IPS-NIHi7 (cell line): Measurements from ENCODE around the gene GPR132.
A peak's percentile ranks its signal among the peaks of the same experiment; 100 is the strongest.

Experiments
- DNase-seq: peaks from one replicate; pipeline ENCODE4 v3.0.0; 2012; ENCODE audit warnings: mixed read lengths; ENCODE audit errors: extremely low spot score

GPR132 gene

GRCh38 chr14:105021656-105022275, 43.5 kb downstream of the GPR132 start:
- peak; percentile 61 for DNase-seq

DNA sequence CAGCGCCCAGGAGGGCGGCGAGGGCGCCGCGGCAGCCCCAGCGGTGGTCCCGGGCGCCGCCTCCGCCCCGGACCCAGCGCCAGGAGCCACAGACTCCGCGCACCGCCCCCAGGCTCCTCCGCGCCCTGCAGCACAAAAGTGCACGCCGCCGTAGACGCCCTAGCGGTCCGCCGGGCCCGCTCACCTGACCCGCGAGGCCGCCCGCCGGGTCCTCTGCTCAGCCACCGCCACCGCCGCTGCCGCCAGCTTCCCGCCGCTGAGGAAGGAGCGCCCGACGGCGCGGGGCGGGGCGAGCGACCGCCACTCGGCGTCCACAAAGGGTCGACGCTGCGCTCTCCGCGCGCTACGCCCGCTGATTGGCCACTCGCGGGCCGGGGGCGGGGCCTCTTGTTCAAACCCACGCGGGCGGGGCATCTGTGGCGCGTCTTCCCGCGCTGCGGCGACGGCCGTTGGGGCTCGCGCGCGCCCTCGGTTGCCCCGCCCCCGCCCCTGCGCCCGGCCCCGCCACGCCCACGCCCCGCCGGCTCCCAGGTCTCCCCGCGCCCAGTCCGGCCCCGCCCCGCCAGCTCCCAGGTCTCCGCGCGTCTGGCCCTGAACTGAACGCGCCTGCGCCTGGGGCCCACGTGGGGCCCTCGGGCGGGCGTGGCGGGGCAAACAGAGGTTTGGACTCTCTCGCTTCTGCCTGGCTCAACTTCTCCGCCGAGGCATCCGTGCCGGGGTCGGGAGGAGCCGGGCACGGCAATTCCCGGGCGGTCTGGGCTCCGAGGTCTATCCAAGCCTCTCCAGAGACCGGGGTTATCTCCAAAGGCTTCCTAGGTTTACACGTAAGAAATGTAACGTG, 44.2 kb downstream of the GPR132 start, which contains the start of gene CDCA4:
Gene CDCA4, minus strand, starts transcription at position 269 of the 841 bp plus-strand sequence. CDS start 9,154 bp downstream, outside the sequence.
- DNase-seq, result peak; percentile 99

DNA sequence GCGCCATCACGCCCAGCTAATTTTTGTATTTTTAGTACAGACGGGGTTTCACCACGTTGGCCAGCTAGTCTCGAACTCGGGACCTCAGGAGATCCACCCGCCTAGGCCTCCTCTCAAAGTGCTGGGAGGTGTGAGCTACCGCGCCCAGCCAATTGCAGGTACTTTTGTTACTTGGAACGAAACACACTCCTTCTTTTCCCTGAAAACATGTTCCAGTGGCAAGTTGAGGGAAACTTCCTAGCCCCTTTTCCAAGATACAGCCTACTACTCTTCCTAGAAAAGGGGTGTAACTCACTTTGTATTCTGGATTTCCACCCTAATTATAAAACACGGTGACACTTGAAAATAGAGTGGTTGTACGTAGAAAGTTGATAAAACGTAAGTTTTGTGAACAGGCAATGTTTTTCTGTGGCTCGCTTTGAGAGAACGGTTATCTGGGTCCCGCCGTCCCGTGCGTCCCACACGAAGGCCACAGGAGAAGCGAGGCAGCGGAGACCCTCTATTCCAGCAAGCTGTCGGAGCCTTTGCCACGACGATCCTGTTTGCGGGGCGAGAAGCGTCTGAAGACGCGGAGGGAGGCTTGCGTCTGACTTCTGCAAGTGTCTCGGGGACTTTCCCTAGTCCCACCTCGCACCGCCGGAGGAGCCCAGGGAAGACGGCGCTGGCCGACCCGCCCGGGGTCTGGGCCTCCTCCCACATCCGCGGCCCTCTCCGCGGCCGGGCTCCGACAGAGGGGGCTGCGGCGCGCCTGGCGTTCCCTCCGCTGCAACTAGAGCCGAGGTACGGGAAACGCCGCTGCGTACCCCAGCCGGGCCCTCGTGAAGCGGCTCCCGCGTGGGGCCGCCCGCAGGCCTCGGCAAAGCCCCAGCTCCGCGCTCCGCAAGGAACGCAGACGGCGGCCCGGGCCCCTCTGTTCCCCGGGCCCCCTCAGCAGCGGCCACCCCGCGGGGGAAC, 45.1 kb downstream of the GPR132 start:
- peak; percentile 50 for DNase-seq

GRCh38 chr14:105018414-105018813, 46.8 kb downstream of the GPR132 start:
- no peak for DNase-seq

DNA sequence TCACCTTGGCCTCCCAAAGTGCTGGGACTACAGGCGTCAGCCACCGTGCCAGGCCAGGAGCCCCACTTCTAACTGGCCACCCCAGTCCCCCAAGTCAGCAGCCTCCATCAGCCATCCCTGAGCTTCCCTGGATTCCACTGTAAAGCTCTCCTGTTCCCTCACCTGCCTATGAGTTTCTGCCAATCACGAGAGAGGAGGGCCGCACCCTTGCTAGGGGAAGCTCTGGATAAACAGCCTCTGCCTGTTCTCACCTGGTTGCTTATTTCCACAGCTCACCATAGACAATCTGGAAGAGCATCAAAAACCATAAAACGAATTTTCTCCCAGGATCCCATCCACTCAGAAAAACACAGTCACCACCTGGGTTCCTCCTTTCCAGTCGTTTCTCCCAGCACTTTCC, 49.3 kb downstream of the GPR132 start:
- no peak for DNase-seq

- no peak for DNase-seq
Measured at GRCh38 chr14:105015242-105015641, 50.0 kb downstream of the GPR132 start.

- DNase-seq, result no peak
Measured at GRCh38 chr14:105014631-105015030, 50.6 kb downstream of the GPR132 start.

DNA sequence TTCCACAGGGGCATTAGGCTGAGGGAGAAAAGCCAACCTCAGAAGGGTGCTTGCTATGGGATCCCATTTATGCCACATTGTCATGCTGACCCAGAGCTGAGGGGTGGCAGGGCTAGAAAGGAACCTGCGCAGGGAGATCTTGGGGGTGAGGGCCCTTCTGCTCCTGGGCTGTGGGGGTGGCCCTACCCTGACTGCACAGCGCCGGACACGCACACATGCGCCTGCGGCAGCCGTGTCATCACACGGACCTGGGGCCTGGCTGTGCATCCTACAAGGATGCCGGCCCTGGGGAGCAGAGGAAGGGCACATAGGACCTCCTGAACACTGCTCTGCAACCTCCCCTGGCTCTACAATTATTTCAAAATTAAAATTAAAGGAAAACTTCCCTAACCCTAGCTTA, 51.2 kb downstream of the GPR132 start:
- no peak for DNase-seq

DNA sequence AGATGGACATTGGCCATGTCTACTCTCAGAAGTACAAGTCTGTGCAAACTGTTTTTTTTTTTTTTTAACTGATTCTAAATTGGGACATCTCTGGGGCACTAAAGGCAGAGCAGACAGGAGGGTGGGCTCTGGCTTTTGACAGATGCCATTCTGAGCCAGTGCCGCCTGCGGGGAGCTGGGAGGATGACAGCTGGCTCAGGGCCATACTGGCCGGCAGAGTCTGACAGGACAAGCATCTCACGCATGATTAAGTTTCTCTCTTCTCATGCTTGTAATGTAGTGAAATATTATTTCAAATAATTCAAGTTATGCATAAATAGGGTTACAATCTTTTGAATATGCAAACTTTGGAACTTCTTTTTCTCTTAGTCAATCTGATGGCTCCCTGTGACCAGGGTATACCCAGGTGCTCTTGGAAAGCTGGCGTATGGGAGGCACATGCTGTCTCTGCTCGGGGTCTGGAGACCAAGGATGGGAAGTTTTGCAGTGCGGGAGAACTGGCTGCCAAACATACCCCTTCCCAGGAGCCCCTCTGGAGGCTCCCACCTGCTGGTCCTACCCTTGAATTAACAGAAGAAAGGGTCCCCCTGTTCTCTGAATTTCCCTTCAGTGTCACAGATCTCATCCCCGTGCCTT, 52.0 kb downstream of the GPR132 start:
- DNase-seq, result no peak

- no peak for DNase-seq
Measured at GRCh38 chr14:105012171-105012985, 52.9 kb downstream of the GPR132 start.

DNA sequence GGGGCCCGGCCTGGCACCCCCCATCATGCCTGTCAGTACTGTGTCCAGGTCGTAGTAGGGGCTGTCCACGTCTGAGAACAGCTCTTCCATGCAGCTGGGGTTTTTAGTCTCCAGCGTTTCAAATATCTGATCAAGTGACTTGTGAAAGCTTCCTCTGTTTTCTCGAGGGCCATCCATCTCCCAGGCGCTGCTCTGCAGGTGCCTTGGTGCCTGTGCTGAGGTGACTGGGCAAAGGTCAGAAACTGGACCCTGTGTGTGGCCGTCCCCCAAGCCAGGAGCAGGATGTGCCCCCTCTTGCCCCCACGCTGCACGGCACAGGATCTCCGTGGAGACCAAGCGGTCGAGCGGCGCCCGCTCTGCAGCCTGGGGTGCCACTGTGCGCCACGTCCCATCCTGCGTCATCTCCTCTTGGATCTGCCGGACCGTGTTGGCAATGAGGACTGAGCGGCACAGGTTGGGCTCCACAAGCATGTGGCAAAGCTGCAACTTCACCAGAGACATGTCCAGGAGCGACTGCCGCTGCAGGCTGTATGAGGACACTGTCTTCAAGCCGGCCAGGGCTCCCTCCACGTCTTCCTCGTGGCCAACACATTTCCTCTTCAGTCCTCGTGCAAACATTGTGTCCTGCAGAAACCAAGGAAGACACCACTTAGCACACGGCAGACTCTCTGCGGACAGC, 53.8 kb downstream of the GPR132 start:
- no peak for DNase-seq

DNA sequence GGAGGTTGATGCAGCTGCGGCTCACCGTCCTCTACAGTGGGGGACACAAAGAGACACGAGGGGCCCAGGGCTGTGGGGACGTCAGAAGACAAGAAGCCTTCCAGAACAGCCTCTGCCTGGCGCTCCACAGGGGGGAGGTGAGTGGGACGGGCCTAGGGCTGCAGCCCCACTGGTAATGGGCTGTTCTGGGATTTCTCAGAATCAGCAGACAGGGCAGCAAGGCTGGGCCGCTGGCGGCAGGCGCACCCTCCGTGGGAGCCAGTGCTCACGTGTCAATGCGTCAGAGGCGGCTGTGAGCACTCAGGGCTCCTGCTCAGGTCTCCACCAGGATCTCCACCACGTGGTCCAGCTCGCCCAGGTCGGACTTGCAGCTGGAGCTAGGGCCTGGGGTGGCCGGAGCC, 54.3 kb downstream of the GPR132 start:
- no peak for DNase-seq

DNA sequence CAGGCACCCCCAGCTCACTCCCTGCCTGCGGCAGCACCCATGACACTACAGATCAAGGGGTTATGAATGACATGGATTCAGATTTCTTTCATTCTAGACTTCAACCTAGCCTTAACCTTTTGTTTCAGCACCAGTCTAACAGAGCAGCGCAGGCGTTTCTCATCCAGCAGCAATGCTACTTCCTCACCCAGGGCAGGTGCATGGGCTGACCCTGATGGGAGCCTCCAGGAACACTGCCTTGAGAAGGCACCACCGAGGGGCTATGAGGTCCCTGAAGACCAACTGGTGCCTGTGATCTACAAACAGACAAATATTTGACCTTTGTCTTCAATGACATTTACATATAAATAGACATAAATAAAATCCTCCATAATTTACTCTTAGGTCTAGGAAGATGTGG, 55.1 kb downstream of the GPR132 start:
- no peak for DNase-seq

- no peak for DNase-seq
Measured at GRCh38 chr14:105007593-105008264, 57.5 kb downstream of the GPR132 start.

DNA sequence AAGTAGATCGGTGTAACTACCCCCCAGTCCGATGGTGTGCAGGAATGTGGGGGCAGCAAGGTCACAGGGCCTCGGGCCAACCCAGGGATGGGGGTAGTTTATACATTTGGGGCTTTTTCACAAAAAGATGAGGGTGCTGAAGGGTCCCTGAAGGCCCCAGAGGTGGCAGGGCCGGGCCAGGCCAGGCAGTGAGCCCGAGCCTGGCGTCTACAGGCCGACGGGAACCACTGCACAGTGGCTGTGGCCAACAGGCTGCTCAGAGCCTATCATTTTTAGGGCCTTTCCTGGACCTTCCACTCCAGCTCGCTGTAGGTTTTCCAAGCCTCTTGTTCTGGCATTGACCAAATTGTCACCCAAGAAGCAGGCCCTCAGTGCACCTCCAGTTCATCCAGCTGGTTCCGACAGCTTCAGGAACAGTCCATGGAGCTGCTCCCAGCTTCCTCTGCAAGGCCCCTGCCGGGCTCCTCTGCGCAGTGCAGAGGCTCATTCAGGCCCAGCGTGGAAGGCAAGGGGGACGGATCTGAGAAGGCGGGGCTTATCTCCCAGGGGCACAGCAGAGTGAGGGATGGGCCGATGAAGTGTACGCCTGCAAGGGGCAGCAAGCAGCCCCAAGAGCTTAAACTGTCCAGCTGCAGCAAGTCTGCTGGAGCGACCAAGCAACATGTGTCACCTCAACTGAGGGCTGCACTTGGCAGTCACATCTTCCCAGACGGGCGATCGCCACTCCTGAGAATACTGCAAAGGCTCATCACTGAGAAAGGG, 58.2 kb downstream of the GPR132 start:
- no peak for DNase-seq

GRCh38 chr14:105005929-105006830, 59.0 kb downstream of the GPR132 start:
- DNase-seq, result no peak

DNA sequence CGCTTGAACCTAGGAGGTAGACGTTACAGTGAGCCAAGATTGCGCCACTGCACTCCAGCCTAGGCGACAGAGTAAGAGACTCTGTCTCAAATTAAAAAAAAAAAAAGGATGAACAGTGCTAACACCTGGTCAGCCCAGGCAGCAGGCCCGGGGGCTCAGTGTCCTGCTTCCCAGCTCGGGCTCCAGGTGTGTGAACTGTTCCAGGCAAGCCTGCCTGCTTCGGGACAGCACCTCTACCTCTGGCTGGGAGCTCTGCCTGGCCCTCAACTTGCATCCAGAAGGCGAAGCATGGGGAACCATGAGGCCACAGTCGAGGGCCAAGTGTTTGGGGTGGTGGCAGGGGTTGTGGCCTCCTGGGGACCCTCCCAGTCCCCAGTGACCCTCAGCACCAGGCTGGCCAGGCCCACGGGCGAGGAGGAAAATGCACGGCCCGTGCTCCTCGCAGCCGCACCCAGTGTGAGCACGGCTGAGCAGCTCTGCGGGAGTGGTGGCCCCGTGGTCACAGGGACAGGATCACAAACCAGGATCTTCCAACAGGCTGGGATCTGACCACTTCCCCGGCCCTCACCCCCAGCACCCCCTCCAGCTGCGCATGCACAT, 59.8 kb downstream of the GPR132 start:
- DNase-seq, result no peak
